ENCODE results near the gene UBA52. TPM values are rescaled to one million over a fixed set of nuclear protein-coding genes. Genes with fewer than 3 reads are reported as not detected.
A peak's percentile ranks its signal among the peaks of the same experiment; 100 is the strongest.

UBA52 gene
- total and polyA plus RNA-seq, 2 of the 13 experiments (the other 11 are each of a cell fraction or from before 2014, with no cell fraction given), result 959 to 1,782 TPM

DNA sequence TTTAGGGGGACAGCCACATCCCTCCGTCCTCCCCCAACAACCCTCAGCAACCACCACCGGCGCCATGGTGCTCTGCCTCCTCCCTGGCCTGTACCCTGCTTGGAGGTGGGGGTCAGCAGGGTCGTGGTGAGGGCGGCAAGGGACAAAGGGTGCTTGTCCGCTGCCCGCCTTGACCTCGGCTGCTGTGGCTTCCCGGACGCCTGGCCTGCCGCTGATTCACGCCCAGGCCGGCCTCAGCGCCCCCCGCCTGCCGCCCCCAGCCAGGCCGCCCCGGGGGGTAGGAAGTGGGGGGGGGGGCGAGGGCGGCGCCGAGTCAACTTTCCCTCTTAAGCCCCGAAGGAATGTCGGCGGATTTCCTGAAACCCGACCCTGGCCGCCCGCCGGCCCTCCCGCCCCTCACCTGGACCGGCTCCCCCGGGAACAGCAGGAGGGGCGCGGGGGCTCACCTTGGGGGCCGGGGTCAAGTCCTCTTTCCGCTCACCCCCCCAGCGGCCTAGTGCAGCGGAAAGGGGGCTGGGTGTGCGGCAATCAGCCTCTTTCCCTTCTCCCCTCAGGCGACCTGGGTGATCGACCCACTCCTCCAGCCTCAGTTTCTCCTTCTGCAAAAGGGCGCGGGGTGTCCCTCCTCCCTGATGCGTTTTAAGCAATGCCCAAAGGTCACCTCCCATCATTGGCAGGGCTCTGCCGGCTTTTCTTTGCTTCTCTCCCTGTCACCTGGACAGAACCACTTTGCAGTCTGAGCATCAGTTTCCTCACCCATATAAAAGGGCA lies 39.1 kb downstream of the UBA52 start (continued):
- TF ChIP-seq, protein P1, sequence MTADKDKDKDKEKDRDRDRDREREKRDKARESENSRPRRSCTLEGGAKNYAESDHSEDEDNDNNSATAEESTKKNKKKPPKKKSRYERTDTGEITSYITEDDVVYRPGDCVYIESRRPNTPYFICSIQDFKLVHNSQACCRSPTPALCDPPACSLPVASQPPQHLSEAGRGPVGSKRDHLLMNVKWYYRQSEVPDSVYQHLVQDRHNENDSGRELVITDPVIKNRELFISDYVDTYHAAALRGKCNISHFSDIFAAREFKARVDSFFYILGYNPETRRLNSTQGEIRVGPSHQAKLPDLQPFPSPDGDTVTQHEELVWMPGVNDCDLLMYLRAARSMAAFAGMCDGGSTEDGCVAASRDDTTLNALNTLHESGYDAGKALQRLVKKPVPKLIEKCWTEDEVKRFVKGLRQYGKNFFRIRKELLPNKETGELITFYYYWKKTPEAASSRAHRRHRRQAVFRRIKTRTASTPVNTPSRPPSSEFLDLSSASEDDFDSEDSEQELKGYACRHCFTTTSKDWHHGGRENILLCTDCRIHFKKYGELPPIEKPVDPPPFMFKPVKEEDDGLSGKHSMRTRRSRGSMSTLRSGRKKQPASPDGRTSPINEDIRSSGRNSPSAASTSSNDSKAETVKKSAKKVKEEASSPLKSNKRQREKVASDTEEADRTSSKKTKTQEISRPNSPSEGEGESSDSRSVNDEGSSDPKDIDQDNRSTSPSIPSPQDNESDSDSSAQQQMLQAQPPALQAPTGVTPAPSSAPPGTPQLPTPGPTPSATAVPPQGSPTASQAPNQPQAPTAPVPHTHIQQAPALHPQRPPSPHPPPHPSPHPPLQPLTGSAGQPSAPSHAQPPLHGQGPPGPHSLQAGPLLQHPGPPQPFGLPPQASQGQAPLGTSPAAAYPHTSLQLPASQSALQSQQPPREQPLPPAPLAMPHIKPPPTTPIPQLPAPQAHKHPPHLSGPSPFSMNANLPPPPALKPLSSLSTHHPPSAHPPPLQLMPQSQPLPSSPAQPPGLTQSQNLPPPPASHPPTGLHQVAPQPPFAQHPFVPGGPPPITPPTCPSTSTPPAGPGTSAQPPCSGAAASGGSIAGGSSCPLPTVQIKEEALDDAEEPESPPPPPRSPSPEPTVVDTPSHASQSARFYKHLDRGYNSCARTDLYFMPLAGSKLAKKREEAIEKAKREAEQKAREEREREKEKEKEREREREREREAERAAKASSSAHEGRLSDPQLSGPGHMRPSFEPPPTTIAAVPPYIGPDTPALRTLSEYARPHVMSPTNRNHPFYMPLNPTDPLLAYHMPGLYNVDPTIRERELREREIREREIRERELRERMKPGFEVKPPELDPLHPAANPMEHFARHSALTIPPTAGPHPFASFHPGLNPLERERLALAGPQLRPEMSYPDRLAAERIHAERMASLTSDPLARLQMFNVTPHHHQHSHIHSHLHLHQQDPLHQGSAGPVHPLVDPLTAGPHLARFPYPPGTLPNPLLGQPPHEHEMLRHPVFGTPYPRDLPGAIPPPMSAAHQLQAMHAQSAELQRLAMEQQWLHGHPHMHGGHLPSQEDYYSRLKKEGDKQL (CRISPR knock-in tag; IDR thresholded peaks at IDR 0.05; ENCODE audit: low read depth), result no peak; the same call in 1 of the 2 replicates
- TF ChIP-seq, protein P2, sequence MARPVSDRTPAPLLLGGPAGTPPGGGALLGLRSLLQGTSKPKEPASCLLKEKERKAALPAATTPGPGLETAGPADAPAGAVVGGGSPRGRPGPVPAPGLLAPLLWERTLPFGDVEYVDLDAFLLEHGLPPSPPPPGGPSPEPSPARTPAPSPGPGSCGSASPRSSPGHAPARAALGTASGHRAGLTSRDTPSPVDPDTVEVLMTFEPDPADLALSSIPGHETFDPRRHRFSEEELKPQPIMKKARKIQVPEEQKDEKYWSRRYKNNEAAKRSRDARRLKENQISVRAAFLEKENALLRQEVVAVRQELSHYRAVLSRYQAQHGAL (CRISPR knock-in tag; IDR thresholded peaks at IDR 0.05; ENCODE audit: not compliant biosample characterization), result no peak
- TF ChIP-seq ZNF629 (CRISPR knock-in tag; conservative IDR thresholded peaks at IDR 0.05) (peak; percentile 42; the same call in 1 of the 2 replicates), TP53 (CRISPR knock-in tag; conservative IDR thresholded peaks at IDR 0.05) (0 out of 2 replicates have a peak, but pooled peaks have one; percentile 38), ARNTL (CRISPR knock-in tag; IDR thresholded peaks at IDR 0.05) (peak; percentile 58), MYC (CRISPR knock-in tag; IDR thresholded peaks at IDR 0.05; ENCODE audit: borderline replicate concordance) (peak; percentile 71; the same call in 1 of the 2 replicates), PPARG (CRISPR knock-in tag; conservative IDR thresholded peaks at IDR 0.05) (peak; percentile 46; the same call in 1 of the 2 replicates), ZNF260 (CRISPR knock-in tag; IDR thresholded peaks at IDR 0.05; ENCODE audit: borderline replicate concordance, low read depth) (no peak), POGZ (CRISPR knock-in tag; IDR thresholded peaks at IDR 0.05) (peak; percentile 36), ARNT2 (CRISPR knock-in tag; IDR thresholded peaks at IDR 0.05; ENCODE audit: low read depth) (0 out of 2 replicates have a peak, but pooled peaks have one; percentile 49), ZNF878 (CRISPR knock-in tag; IDR thresholded peaks at IDR 0.05) (no peak), RFXAP (CRISPR knock-in tag; IDR thresholded peaks at IDR 0.05; ENCODE audit: borderline replicate concordance) (peak; percentile 40; the same call in 1 of the 2 replicates)
- TF ChIP-seq, protein P3, sequence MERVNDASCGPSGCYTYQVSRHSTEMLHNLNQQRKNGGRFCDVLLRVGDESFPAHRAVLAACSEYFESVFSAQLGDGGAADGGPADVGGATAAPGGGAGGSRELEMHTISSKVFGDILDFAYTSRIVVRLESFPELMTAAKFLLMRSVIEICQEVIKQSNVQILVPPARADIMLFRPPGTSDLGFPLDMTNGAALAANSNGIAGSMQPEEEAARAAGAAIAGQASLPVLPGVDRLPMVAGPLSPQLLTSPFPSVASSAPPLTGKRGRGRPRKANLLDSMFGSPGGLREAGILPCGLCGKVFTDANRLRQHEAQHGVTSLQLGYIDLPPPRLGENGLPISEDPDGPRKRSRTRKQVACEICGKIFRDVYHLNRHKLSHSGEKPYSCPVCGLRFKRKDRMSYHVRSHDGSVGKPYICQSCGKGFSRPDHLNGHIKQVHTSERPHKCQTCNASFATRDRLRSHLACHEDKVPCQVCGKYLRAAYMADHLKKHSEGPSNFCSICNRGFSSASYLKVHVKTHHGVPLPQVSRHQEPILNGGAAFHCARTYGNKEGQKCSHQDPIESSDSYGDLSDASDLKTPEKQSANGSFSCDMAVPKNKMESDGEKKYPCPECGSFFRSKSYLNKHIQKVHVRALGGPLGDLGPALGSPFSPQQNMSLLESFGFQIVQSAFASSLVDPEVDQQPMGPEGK (CRISPR knock-in tag; IDR thresholded peaks at IDR 0.05), result peak; percentile 100
- TF ChIP-seq, protein P4, sequence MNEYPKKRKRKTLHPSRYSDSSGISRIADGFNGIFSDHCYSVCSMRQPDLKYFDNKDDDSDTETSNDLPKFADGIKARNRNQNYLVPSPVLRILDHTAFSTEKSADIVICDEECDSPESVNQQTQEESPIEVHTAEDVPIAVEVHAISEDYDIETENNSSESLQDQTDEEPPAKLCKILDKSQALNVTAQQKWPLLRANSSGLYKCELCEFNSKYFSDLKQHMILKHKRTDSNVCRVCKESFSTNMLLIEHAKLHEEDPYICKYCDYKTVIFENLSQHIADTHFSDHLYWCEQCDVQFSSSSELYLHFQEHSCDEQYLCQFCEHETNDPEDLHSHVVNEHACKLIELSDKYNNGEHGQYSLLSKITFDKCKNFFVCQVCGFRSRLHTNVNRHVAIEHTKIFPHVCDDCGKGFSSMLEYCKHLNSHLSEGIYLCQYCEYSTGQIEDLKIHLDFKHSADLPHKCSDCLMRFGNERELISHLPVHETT (CRISPR knock-in tag; conservative IDR thresholded peaks at IDR 0.05), result peak; percentile 82; the same call in 1 of the 2 replicates
- TF ChIP-seq, protein P5, sequence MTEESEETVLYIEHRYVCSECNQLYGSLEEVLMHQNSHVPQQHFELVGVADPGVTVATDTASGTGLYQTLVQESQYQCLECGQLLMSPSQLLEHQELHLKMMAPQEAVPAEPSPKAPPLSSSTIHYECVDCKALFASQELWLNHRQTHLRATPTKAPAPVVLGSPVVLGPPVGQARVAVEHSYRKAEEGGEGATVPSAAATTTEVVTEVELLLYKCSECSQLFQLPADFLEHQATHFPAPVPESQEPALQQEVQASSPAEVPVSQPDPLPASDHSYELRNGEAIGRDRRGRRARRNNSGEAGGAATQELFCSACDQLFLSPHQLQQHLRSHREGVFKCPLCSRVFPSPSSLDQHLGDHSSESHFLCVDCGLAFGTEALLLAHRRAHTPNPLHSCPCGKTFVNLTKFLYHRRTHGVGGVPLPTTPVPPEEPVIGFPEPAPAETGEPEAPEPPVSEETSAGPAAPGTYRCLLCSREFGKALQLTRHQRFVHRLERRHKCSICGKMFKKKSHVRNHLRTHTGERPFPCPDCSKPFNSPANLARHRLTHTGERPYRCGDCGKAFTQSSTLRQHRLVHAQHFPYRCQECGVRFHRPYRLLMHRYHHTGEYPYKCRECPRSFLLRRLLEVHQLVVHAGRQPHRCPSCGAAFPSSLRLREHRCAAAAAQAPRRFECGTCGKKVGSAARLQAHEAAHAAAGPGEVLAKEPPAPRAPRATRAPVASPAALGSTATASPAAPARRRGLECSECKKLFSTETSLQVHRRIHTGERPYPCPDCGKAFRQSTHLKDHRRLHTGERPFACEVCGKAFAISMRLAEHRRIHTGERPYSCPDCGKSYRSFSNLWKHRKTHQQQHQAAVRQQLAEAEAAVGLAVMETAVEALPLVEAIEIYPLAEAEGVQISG (CRISPR knock-in tag; IDR thresholded peaks at IDR 0.05), result peak; percentile 24; the same call in 1 of the 2 replicates
